ENCODE data around the gene EVPL. TPM values are rescaled to one million over a fixed set of nuclear protein-coding genes. Genes with fewer than 3 reads are reported as not detected.

Gene EVPL
- total RNA-seq, 2 donors from 2014 or later, result 18.8 to 31.1 TPM

DNA sequence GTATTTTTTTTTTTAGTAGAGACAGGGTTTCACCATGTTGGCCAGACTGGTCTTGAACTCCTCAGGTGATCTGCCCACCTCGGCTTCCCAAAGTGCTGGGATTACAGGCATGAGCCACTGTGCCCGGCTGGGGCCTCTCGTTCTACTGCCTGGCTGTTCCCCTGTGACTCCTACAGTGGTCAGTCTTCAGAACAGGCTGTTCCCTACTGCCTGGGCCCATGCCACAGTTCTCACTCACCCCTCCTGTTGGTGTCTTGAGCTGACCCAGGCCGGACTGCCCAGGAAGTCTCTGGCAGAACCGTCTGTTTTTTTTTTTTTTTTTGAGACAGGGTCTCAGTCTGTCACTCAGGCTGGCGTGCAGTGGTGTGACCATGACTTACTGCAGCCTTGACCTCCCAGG lies 23.2 kb downstream of the EVPL start:
- Histone ChIP-seq H3K9me3 (no peaks in the 10 kb centered on the region), H3K4me3 (no peak overlapping the region), H3K36me3 (no peaks in the 10 kb centered on the region), H3K27ac (peak overlapping the region; percentile 48), H3K9ac (ENCODE audit: low read depth in 2 of 2, low read length in 2 of 2) (no peak overlapping the region), H3K27me3 (no peaks in the 10 kb centered on the region), H3K4me1 (peaks cover 7% of the 10 kb centered on the region)
- no peak for DNase-seq
- TF ChIP-seq, protein P1, sequence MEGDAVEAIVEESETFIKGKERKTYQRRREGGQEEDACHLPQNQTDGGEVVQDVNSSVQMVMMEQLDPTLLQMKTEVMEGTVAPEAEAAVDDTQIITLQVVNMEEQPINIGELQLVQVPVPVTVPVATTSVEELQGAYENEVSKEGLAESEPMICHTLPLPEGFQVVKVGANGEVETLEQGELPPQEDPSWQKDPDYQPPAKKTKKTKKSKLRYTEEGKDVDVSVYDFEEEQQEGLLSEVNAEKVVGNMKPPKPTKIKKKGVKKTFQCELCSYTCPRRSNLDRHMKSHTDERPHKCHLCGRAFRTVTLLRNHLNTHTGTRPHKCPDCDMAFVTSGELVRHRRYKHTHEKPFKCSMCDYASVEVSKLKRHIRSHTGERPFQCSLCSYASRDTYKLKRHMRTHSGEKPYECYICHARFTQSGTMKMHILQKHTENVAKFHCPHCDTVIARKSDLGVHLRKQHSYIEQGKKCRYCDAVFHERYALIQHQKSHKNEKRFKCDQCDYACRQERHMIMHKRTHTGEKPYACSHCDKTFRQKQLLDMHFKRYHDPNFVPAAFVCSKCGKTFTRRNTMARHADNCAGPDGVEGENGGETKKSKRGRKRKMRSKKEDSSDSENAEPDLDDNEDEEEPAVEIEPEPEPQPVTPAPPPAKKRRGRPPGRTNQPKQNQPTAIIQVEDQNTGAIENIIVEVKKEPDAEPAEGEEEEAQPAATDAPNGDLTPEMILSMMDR (IDR thresholded peaks at IDR 0.05), result no peak
- intact Hi-C loops (cut with DNase I), result no loop called here

DNA sequence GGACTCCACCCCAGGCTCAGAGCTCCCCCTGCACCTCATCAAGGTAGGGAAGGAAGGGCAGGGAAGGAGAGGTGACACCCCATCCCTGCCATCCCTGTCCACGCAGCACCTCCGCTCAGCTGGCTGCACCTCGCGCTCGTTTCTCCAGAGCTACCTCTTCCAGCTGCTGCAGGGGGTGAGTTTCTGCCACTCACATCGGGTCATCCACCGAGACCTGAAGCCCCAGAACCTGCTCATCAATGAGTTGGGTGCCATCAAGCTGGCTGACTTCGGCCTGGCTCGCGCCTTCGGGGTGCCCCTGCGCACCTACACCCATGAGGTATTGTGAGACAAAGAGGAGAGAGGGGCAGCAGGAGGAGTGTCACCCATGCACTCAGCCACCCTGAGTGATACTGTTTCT lies 25.0 kb downstream of the EVPL start:
- Histone ChIP-seq H3K27me3 (no peaks in the 10 kb centered on the region), H3K9me3 (no peaks in the 10 kb centered on the region), H3K4me3 (no peak overlapping the region), H3K4me1 (peaks cover 18% of the 10 kb centered on the region), H3K9ac (ENCODE audit: low read depth in 2 of 2, low read length in 2 of 2) (peak overlapping the region in 1 of 2 donors; percentile 74), H3K27ac (no peak overlapping the region), H3K36me3 (no peaks in the 10 kb centered on the region)
- TF ChIP-seq, protein P1 (IDR thresholded peaks at IDR 0.05), result no peak
- DNase-seq, result no peak
- intact Hi-C loops (cut with DNase I), result no loop called here

DNA sequence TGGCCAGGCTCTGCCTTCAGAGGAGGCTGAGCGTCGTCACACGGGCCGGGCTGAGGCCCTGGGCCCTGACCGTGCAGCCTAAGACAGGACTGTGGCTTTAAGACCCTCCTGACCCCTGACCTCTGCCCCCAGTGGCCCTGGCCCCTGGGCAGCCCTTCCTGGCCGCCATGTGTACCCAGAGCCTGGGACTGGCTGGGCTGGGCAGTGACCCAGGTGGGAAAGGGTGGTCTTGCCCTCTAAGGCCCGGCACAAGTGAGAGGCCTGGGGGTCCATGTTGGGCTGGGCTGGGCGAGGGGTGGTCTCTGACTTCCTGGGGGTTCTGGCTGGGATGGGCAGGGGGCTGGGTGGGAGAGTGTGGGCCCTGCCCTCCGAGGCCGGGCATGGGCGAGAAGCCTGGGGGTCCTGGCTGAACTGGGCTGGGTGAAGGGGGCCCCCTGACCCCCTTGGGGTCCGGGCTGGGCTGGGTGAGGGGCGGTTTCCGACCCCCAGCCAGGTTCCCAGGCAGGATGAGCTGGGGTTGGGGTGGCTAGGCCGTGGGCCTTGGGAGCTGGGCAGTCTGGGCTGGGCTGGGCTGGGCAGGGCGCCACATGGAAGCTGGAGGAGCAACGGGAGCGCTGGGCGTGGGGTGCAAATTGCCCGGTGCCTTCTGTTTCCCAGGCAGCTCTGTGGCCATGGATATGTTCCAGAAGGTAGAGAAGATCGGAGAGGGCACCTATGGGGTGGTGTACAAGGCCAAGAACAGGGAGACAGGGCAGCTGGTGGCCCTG lies 26.2 kb downstream of the EVPL start, which contains the start of gene CDK3:
Gene CDK3, plus strand, starts transcription at position 101 of the 767 bp plus-strand sequence. Its CDS starts 571 bp downstream, at position 672.
- Histone ChIP-seq H3K27ac (peak within 1 kb of the TSS; percentile 34), H3K4me1 (peaks cover 18% of the 10 kb centered on the region), H3K27me3 (no peaks in the 10 kb centered on the region), H3K9me3 (no peaks in the 10 kb centered on the region), H3K4me3 (no peak within 1 kb of the TSS), H3K9ac (ENCODE audit: low read depth in 2 of 2, low read length in 2 of 2) (peak within 1 kb of the TSS; percentile 57 to 74), H3K36me3 (no peaks in the 10 kb centered on the region)
- peak; percentile 61 for DNase-seq
- TF ChIP-seq, protein P1 (IDR thresholded peaks at IDR 0.05), result no peak
- intact Hi-C loops (cut with DNase I), result no loop called here

DNA sequence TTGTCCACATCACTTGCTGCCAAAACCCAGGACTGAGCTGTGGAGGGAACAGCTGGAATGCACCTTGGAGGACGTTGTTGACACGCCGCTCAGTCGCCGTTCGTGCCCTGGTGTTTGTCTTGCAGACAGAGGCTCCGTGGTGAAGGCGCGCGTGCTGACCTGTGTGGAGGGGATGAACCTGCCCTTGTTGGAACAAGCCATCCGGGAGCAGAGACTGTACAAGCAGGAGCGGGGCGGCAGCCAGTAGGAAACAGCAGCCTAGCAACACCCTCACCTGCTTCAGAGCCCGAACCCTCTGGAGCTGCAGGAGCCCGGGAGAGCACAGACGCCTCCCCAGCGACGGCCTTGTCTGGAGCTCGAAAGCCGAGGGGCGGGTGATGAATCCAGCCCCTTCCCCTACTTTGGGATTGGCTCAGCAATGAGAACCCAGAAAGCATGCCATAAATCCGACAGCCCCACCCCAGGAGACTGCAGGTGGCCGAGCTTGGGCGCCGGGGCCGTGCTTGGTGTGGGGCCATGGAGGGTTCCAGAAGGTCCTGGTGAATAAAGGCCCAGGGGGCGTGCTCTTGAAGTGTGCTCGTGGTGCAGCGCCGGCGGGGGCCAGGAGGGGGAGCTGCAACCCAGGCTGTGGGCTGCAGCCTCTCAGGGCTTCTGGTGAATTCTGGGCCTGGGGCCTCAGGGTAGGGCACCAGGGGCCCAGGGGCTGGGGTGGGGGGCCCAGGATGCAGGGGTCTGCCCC lies 26.9 kb downstream of the EVPL start:
- H3K4me3 ChIP-seq, result no peak overlapping the region
- peak; percentile 78 for DNase-seq
- TF ChIP-seq, protein P1 (IDR thresholded peaks at IDR 0.05), result peak; percentile 87
- H3K36me3 ChIP-seq, result no peaks in the 10 kb centered on the region
- peaks cover 18% of the 10 kb centered on the region for H3K4me1 ChIP-seq
- no peaks in the 10 kb centered on the region for H3K9me3 ChIP-seq
- H3K9ac ChIP-seq (ENCODE audit: low read depth in 2 of 2, low read length in 2 of 2), result peak overlapping the region; percentile 57 to 74
- intact Hi-C loops (cut with DNase I), result no loop called here
- H3K27ac ChIP-seq, result peak overlapping the region; percentile 34
- H3K27me3 ChIP-seq, result no peaks in the 10 kb centered on the region

DNA sequence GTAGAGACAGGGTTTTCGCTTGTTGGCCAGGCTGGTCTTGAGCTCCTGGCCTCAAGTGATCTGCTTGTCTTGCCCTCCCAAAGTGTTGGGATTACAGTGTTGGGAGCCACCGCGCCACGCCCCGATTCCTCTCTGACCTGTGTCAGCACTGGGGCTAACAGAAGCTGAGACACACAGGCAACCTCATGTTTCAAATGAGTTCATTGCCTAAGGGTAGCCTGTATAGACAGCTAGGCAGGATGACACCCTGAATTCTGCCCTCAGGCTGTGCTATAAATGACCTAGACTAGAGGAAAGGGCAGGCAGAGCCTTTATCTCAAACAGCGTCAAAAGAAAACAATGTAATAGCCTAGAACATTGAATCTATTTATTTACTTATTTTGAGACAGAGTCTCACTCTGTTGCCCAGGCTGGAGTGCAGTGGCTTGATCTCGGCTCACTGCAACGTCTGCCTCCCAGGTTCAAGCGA lies 28.7 kb downstream of the EVPL start:
- no peaks in the 10 kb centered on the region for H3K36me3 ChIP-seq
- H3K9ac ChIP-seq (ENCODE audit: low read depth in 2 of 2, low read length in 2 of 2), result peak overlapping the region in 1 of 2 donors; percentile 30
- H3K27ac ChIP-seq, result peak overlapping the region; percentile 90

More for the DNA sequence above, 28.7 kb downstream of the EVPL start:
- no peaks in the 10 kb centered on the region for H3K9me3 ChIP-seq
- no peak for DNase-seq
- intact Hi-C loops (cut with DNase I), result no loop called here
- TF ChIP-seq, protein P1 (IDR thresholded peaks at IDR 0.05), result no peak
- H3K4me3 ChIP-seq, result no peak overlapping the region
- H3K27me3 ChIP-seq, result no peaks in the 10 kb centered on the region
- H3K4me1 ChIP-seq, result peaks cover 18% of the 10 kb centered on the region
